Measurements from ENCODE around the gene ACSL3.

- TF ChIP-seq, protein P1, sequence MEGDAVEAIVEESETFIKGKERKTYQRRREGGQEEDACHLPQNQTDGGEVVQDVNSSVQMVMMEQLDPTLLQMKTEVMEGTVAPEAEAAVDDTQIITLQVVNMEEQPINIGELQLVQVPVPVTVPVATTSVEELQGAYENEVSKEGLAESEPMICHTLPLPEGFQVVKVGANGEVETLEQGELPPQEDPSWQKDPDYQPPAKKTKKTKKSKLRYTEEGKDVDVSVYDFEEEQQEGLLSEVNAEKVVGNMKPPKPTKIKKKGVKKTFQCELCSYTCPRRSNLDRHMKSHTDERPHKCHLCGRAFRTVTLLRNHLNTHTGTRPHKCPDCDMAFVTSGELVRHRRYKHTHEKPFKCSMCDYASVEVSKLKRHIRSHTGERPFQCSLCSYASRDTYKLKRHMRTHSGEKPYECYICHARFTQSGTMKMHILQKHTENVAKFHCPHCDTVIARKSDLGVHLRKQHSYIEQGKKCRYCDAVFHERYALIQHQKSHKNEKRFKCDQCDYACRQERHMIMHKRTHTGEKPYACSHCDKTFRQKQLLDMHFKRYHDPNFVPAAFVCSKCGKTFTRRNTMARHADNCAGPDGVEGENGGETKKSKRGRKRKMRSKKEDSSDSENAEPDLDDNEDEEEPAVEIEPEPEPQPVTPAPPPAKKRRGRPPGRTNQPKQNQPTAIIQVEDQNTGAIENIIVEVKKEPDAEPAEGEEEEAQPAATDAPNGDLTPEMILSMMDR (IDR thresholded peaks at IDR 0.05; ENCODE audit: poor library complexity, severe bottlenecking), result no peak
- TF ChIP-seq REST (IDR thresholded peaks at IDR 0.05; ENCODE audit: borderline replicate concordance) (no peak), POLR2AphosphoS5 (IDR thresholded peaks at IDR 0.05) (no peak), TAF1 (IDR thresholded peaks at IDR 0.05; ENCODE audit: low read depth) (no peak), EZH2 (IDR thresholded peaks at IDR 0.05; ENCODE audit: borderline replicate concordance, insufficient read depth, low read length, poor library complexity, severe bottlenecking) (no peak), MXI1 (conservative IDR thresholded peaks at IDR 0.05; ENCODE audit: poor library complexity, severe bottlenecking) (no peak), EP300 (conservative IDR thresholded peaks at IDR 0.05; ENCODE audit: poor library complexity, severe bottlenecking) (no peak)
Measured at GRCh38 chr2:222877556-222878300, 16.9 kb downstream of the ACSL3 start.

Data from neural cell (in vitro differentiated cells).